UCSD-AML1 (cell line): ENCODE results near the gene BIN1.

Experiments used
- DNase-seq: peaks from one replicate; lab custom pipeline; 2025; ENCODE audit not compliant: unreplicated experiment; lab: John Stamatoyannopoulos, UW

BIN1 gene

DNA sequence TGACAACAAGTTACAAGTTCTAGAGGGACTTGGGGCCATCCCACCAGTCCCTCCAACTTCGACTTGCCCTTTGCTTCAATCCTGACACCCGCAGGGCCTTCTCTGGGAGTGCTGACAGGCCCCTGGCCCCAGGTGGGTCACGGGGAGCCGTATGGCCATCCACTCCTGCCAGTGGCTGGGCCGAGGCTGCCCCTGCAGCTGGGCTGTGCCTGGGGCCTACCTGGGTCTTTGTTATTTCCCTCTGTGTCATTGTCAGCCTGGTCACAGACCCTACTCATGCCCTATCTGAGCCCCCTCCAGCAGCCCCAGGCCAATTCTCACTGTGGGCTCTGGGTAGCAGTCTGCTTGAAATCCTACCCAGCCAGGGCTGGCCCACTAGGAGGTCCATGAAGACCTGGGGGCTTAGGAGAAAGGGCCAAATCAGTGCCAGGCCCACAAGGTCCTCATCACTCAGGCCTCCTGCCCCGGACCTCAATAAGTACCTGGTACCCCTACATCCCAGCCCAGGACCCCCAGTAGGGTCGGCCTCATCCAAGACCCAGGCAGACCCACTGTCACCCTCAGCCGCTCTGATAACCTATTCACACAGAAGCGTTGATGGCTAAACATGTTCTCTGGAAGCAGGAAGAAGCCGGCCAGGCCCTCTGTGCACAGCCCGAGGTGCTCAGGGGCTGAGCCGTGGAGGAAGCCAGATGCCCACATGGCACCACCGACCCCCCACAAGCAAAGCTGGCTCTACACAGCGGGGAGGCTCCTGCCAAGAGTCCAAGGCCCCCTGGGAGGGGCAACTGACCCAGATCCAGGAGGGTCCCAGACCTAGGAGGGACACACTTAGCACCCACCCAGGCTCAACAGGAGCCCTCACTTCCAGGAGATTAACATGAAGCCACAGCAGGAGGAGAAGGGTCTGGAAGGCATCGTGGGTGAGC is 57.7 kb downstream of the BIN1 start:
- DNase-seq = no peak

- DNase-seq = no peak
These were observed 58.4 kb downstream of the BIN1 start for GRCh38 chr2:127048618-127048935.

GRCh38 chr2:127047716-127048617 is 59.0 kb downstream of the BIN1 start:
- no peak for DNase-seq

DNA sequence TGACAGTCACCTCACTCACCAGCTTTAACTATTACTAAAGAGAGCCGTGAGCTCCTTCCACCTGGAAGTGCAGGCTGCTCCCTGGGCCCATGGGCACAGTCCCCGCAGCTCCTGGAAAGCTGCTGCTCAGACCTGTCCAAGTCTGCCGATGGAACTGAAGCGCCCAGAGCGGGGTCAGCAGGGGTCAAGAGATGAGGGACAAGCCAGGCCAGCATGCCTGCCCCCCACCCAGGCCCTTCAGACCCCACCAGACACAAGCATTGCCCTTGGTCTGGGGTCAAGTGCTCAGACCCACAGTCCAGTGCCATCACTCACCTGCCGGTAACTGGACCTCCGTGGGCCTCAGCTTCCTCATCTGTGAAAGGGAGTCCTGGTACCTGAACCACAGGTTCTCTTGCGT is 59.9 kb downstream of the BIN1 start:
- DNase-seq = no peak

DNA sequence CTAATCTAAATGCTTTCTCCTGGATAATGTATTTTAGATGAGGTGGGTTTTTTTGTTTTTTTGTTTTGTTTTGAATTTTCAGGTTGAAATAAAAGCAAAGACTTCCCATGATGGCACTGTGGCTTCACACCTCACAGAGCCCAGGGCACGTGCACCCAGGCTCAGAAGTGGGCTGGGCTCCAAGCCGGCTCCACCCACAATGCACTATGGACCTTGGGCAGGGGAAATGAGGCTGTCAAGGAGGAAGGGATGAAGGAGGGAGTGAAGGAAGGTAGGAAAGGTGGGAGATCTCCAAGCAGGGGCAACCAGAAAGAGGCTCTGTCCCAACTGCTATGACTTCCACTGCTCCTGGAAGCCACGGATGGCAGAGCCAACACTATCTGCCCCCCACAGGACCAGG is 60.4 kb downstream of the BIN1 start:
- DNase-seq = no peak

GRCh38 chr2:127045792-127046501 is 61.0 kb downstream of the BIN1 start:
- no peak for DNase-seq

- DNase-seq = no peak
These were observed 61.8 kb downstream of the BIN1 start for GRCh38 chr2:127044977-127045661.

DNA sequence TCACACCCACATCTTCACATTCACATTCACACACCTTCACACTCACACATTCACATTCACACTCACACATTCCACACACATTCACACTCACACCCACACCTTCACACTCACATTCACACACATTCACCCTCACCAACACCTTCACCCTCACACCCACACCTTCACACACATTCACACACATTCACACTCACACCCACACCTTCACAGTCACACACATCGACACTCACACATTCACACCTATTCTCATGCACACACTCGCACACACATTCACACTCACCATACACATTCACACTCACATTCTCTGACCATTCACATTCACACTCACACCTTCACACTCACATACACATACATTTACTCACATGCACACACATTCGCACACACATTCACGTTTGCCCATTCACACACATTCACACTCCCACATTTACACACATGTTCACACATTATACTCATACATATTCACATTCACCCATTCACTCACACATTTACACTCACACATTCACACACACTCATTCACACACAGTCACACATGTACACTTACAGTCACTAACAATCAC is 62.7 kb downstream of the BIN1 start:
- DNase-seq = no peak

GRCh38 chr2:127043367-127044164 is 63.4 kb downstream of the BIN1 start:
- no peak for DNase-seq

DNA sequence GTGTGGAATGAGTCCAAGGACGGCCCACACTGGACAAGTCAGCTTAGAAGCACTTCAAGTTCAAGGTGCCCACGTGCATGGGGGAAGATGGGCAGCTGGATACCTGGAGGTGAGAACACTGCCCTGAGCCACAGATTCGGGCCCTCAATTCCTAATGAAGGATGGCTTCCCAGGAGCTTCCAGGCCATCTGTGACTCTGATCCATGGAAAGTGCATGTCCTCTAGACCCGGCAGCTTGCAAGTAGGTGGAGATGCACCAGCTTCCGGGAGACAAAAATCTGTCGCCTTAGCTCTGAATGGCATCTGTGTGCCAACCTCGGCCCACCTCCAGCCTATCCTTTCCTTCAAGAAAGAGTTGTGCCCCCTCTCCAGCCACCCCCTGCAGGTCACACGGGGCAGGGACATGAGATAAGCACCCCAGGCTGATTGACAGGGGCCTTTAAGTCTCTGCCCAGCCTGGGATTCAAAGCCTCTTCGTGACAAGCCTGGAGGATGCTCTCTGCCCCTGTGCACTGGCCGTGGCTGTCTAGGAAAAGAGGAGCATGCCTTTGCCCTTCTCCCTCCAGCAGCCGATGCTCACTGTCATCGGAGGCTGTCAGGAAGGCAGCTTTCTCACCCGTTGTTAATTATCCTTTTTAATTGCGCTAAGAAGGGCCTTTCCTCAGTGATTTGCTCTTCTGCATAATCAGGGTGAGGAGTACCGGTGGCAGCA is 65.5 kb downstream of the BIN1 start:
- no peak for DNase-seq

DNA sequence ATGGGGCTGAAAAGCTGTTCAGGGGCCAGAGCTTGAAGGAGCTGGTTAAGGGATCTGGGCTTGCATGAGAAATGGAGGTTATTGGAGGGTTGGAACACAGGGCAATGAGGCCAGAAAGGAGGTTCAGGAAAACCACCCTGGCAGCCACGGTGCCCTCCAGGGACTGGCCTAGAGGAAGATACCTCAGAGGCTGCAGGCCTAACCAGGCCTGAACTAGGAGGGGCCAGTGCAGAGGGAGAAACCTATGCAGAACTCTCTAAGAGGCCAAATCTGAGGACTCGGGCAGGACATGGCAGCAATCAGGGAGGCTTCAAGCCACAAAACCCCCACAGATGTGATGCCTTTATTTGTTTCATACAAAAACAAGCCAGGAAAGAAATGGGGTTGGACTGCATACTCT is 66.8 kb downstream of the BIN1 start:
- no peak for DNase-seq

- no peak for DNase-seq
These were observed 67.4 kb downstream of the BIN1 start for GRCh38 chr2:127039387-127040031.

DNA sequence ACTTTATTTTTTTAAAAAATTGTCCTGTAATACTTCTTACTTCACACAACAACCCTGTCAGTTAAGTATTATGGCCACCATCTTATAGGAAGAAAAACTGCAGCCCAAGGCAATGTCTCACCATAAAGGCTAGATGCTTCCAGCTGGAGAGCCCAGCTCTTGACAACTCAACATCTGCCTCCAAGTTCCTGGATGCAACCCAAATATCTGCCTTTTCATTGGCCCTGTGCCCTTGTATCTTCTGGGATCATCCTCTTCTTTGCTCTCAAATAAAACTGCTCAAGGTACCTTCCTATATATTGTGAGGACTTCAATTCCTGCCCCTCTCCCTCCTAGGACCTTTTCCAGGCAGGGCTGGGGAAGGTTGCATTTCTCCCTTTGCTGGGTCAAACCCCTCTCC is 69.5 kb downstream of the BIN1 start:
- no peak for DNase-seq

GRCh38 chr2:127034883-127035611 is 71.9 kb downstream of the BIN1 start:
- no peak for DNase-seq

- no peak for DNase-seq
These were observed 72.9 kb downstream of the BIN1 start for GRCh38 chr2:127034051-127034450.

DNA sequence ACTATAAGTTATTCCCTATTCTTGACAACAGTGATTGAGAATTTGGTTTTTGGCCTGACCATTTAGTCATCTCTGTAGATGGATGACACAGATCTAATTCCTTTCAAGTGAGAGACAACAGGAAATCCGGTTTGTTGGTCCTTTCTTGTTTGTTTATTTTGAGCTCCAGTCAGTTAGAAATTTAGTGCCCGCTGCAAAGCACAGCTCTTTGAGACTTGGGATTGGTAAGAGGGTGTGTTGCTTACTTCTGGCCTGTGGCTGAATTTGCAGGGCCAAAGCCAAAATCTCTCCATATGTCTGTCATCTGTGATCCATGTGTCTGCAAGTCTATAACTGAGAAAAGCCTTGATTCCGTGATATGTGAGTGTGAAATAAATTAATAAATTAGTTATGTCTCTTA is 74.3 kb downstream of the BIN1 start:
- no peak for DNase-seq

- no peak for DNase-seq
These were observed 77.5 kb downstream of the BIN1 start for GRCh38 chr2:127029350-127030051.
